ENCODE results near the gene DES. TPM values are rescaled to one million over a fixed set of nuclear protein-coding genes. Genes with fewer than 3 reads are reported as not detected.

Gene DES
- total RNA-seq, 1 donor from 2014 or later: not detected

GRCh38 chr2:219470429-219470828, 52.3 kb downstream of the DES start:
- no peak for DNase-seq (ENCODE audit: extremely low read depth, low read depth, low spot score)

DNA sequence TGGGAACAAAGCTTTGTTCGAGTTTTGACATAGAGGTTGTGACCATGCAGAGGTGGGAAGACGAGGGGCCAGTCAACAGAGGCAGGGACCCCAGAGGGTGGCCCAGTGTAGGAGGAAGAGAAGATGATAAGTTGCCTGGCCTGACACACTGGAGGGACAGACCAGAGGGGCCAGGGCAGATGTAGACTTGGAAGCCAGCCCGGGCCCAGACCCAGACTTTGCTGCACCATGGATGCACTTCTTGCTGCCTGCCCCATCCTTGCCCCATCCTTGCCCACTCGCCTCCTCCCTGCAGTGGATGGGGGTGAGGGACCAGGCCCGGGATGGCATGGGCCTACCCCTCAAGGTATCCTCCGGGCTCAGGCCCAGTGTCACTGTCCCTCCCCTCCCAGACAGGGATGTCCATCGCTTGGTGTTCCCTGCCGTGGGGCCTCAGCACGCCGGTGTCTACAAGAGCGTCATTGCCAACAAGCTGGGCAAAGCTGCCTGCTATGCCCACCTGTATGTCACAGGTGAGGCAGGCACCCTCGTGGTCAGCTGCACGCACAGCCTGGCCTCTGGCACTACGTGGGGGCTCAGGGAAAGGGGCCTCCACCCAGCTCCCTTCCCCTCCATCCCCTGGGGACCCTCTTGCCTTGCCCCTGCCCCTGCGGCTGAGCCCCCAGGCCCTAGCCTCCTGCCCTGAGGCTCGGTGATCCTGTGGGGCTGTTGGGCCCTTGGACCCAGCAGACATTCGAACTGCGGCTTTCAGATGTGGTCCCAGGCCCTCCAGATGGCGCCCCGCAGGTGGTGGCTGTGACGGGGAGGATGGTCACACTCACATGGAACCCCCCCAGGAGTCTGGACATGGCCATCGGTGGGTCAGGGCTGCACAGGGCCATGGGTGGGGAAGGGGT, 53.5 kb downstream of the DES start:
- DNase-seq (ENCODE audit: extremely low read depth, low read depth, low spot score): no peak

DNA sequence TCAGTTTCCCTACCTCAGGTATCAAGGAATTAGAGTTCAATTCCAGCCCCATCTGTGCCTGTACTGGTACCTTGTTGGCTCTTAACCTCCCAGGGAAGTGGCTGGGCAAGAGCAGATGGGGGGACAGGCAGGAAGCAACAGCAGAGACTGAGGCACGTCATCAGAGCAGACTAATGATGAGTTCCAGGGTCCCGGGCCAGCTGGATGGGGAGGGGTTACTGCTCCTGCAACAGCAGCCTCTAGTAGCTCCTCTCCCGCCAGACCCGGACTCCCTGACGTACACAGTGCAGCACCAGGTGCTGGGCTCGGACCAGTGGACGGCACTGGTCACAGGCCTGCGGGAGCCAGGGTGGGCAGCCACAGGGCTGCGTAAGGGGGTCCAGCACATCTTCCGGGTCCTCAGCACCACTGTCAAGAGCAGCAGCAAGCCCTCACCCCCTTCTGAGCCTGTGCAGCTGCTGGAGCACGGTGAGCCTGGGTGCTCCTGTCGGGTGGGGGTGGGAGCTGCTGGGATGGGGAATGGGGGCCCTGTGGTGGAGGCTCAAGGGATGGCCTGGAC, 54.5 kb downstream of the DES start:
- no peak for DNase-seq (ENCODE audit: extremely low read depth, low read depth, low spot score)

GRCh38 chr2:219473511-219473910, 55.3 kb downstream of the DES start:
- no peak for DNase-seq (ENCODE audit: extremely low read depth, low read depth, low spot score)

DNA sequence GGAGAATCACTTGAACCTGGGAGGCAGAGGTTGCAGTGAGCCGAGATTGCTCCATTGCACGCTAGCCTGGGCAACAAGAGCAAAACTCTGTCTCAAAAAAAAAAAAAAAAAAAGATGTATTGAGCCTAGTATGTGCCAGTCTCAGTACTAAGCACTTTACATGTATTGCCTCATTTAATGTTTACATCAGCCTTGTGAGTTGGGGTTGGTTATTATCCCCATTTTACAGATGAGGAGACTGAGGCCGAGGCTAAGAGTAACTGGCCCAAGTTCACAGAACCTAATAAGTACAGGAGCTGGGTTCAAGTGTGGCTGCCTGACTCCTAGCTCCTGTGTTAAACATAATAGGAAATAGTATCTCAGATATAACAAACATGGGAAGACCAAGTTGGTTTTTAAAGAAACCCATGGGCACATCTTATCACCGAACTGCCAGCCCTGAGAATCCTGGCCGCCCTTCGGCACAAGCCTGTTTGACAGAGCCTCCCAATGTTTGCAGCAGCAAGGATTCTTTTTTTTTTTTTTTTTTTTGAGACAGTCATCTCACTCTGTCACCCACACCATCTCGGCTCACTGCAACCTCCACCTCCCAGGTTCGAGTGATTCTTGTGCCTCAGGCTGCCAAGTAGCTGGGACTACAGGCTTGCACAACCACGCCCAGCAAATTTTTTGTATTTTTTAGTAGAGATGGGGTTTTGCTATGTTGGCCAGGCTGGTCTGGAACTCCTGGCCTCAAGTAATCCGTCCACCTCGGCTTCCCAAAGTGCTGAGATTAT, 56.3 kb downstream of the DES start:
- no peak for DNase-seq (ENCODE audit: extremely low read depth, low read depth, low spot score)

GRCh38 chr2:219475278-219475677, 57.1 kb downstream of the DES start:
- DNase-seq (ENCODE audit: extremely low read depth, low read depth, low spot score): no peak

DNA sequence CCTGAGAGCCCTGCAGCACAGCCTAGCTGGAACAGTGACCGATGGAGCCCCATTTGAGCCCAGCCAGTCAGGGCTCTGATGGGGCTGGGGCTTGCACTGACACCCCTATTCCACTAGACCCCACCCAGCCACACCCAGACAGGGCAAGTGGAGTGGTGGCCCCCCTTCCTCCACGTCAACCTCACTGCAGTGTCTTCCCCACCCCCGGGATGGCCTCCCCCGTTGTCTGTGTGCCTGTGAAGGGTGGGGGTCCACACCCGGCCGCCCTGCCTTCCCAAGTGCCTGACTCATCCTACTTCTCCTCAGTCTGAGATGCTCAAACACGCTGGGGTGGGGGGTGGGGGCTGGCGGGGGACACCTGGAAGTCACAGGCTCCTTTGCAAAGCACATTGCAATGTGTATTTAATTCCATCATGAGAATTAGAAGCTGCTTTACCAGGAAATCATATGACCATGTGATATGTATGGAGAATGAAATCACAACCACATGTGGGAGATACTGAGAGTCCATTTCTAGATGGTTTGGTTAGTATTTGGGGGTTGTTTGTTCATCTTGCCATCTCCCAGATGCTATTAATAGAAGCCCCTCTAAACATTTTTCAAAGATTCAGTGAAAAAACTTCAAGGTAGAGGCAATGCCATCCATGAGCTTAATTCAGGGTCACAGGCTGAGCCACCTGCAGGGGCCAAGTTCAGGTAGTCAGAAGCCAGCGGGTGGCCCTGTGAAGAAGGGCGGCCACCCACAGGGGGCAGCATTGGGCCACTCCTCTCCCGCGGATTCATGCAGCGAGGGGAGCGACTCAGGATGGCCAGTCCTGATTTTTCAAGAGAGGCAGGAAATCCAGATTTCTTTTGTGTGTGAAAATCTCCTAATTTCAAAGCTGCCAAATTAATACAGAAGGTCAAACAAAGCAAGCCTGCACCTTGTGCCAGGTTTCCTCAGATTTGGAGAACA, 57.8 kb downstream of the DES start:
- DNase-seq (ENCODE audit: extremely low read depth, low read depth, low spot score): no peak

Other genes with a start within 250 kb of the DES start
- 1.3 TPM in 1 of 2 replicates, not detected in the other for gene SLC23A3, start 248.3 kb upstream of the DES start, total RNA-seq
- gene CNPPD1, start 241.5 kb upstream of the DES start, total RNA-seq: 33.2 and 40.3 TPM in 2 replicates
- 43.8 and 48.0 TPM in 2 replicates for gene RETREG2, start 240.1 kb upstream of the DES start, total RNA-seq
- gene ZFAND2B, start 211.6 kb upstream of the DES start, total RNA-seq: 23.7 and 26.1 TPM in 2 replicates
- gene ABCB6, start 199.4 kb upstream of the DES start, total RNA-seq: 11.8 and 17.8 TPM in 2 replicates
- 64.2 and 65.2 TPM in 2 replicates for gene ATG9A, start 188.7 kb upstream of the DES start, total RNA-seq
- gene ANKZF1, start 188.6 kb upstream of the DES start, total RNA-seq: 19.1 and 32.2 TPM in 2 replicates
- gene GLB1L, start 172.9 kb upstream of the DES start, total RNA-seq: 5.1 and 6.2 TPM in 2 replicates
- 5.6 and 13.7 TPM in 2 replicates for gene STK16, start 172.9 kb upstream of the DES start, total RNA-seq
- gene TUBA4B, start 165.1 kb upstream of the DES start, total RNA-seq: not detected in 2 replicates
- gene TUBA4A, start 164.5 kb upstream of the DES start, total RNA-seq: 7.8 and 21.4 TPM in 2 replicates
- 31.7 and 33.1 TPM in 2 replicates for gene DNAJB2, start 139.0 kb upstream of the DES start, total RNA-seq
- gene PTPRN, start 109.0 kb upstream of the DES start, total RNA-seq: 0.47 and 0.97 TPM in 2 replicates
- gene RESP18, start 85.6 kb upstream of the DES start, total RNA-seq: not detected in 2 replicates
- gene DNPEP, start 30.5 kb upstream of the DES start, total RNA-seq: 48.9 and 50.9 TPM in 2 replicates
- gene SPEG, start 16.5 kb downstream of the DES start, total RNA-seq: 1.6 and 1.7 TPM in 2 replicates
- gene GMPPA, start 80.5 kb downstream of the DES start, total RNA-seq: 33.8 and 33.9 TPM in 2 replicates
- not detected in 2 replicates for gene ASIC4, start 96.1 kb downstream of the DES start, total RNA-seq
- 37.0 and 53.7 TPM in 2 replicates for gene CHPF, start 125.4 kb downstream of the DES start, total RNA-seq
- 0.05 and 0.29 TPM in 2 replicates for gene TMEM198, start 125.7 kb downstream of the DES start, total RNA-seq
- gene OBSL1, start 153.2 kb downstream of the DES start, total RNA-seq: 11.9 and 20.6 TPM in 2 replicates
- gene INHA, start 153.9 kb downstream of the DES start, total RNA-seq: not detected in 2 replicates
- 5.6 and 12.3 TPM in 2 replicates for gene STK11IP, start 179.5 kb downstream of the DES start, total RNA-seq
- 2.0 TPM in 2 replicates for gene SLC4A3, start 209.3 kb downstream of the DES start, total RNA-seq

Data from glomerular endothelial cell (primary cell).